ENCODE measurements around the gene DDX46. TPM values are rescaled to one million over a fixed set of nuclear protein-coding genes. Genes with fewer than 3 reads are reported as not detected.
"Not testable (repeated sequence)": the region's sequence is repeated elsewhere in the genome, so short reads cannot be mapped to it uniquely, and the experiment has no call there.

Gene DDX46
- total RNA-seq: 38.5 TPM

DNA sequence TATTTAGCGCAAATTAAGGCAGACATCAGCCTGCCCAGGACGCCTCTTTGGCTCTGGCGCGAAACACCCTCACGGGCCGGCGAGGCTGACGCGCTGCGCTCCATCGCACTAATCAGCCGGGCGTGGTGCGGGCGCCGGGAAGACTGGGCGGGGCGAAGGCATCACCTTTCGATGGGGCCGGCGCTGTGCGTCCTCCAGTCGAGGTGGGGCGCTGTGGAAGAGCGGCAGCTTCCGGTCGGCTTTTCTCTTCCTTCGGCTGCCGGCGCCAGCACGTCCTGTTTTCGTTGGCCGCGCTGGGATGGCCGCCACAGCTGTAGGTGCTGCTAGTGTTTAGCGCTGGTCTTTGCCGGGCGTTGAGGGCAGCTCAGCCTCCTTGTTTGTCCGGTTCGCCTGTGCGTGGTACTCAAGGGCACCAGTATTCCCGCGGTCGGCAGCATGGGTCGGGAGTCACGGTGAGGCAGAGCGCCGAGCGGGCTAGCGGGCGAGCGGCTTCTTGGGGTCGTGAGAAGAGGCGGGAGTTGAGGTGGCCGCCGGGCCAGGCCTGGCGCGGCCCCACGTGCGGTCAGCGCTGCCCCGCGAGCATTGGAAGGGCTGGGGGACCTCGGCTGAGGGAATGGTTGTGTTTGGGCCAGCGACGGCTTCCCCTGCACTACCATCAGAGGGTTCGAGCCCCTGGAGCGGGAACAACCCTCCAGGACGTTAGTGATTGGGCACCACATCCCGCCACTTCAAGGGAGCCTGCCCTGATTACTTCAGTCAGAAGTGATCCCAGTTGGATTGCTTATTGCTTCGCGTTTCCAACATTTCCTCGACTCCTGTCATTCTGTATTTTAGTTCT lies at the start of gene DDX46:
TSS of gene DDX46 (plus strand) at position 276 of the 838 bp plus-strand sequence. CDS start at position 436, 160 bp downstream.
- peak; percentile 88 for DNase-seq

DNA sequence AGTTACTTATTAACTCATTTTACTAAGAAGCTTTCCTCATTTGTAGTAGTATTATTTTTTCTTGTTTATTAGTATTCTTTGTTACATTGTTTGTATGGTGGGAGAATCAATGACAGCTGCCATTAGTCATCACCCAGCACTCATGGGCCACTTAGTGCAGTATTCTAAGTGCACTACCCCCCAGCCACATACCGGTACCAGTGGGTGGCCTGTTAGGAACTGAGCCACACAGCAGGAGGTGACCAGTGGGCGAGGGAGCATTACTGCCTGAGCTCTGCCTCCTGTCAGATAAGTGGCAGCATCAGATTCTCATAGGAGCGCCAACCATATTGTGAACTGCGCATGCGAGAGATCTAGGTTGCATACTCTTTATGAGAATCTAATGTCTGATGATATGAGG lies 44.5 kb upstream of the DDX46 start:
- DNase-seq: no peak

GRCh38 chr5:134714541-134714940 lies 44.0 kb upstream of the DDX46 start:
- DNase-seq: no peak

DNA sequence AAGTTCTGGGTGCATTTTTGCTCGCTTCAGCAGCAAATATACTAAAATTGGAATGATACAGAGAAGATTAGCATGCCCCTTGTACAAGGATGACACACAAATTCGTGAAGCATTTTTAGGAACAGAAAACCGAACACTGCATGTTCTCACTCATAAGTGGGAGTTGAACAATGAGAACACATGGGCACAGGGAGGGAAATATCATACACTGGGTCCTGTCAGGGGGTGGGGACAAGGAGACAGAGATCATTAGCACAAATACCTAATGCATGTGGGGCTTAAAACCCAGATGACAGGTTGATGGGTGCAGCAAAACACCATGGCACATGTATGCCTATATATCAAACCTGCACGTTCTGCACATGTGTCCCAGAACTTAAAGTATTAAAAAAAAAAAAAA lies 43.1 kb upstream of the DDX46 start:
- DNase-seq: not testable (repeated sequence)

DNA sequence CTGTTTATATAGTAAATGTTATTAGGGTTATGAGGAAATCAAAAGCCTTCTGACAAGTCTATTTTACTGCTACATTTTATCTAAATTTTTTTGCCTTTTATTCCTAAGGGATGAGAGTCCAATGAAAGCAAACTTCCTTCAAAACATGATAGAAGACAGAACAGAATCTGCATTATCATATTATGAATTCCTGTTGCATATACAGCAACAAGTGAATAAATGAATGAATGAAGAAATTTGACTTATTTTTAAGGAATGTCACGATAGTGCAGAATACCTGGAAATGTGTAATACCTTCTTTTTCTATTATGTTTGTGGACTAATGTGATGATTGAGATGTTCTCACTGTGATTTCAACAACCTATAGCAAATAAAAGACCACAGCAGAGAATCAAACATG lies 33.7 kb upstream of the DDX46 start:
- DNase-seq: no peak

- DNase-seq: no peak
These were observed 25.8 kb upstream of the DDX46 start for GRCh38 chr5:134732819-134733218.

- no peak for DNase-seq
These were observed 23.3 kb upstream of the DDX46 start for GRCh38 chr5:134735243-134735642.

GRCh38 chr5:134736173-134736812 lies 22.3 kb upstream of the DDX46 start:
- no peak for DNase-seq

GRCh38 chr5:134738133-134738962 lies 20.2 kb upstream of the DDX46 start, which contains the start of gene CAMLG:
Gene CAMLG, plus strand, starts transcription at chr5:134738548. Its CDS starts 73 bp downstream, at chr5:134738621.
- DNase-seq: peak; percentile 96

GRCh38 chr5:134738963-134739661 lies 19.5 kb upstream of the DDX46 start:
- DNase-seq: no peak

- no peak for DNase-seq
These were observed 17.5 kb upstream of the DDX46 start for GRCh38 chr5:134741052-134741451.

DNA sequence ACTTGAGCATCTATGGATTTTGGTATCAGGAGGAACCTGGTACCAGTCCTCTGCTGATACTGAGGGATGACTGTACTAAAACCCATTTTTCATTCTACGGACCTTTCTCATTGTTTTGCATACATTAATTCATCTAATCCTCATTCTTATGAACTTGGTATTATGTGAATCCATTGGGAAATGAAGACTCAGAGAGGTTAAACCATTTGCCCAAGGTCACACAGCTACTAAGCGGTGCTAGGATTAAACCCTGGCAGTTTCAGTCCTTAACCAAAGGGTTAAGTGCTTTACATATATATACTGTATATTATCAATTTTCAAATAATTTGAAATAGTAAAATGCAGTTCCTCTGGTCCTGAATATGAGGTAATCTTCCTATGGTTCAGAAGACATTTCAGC lies 16.4 kb upstream of the DDX46 start:
- DNase-seq: no peak

DNA sequence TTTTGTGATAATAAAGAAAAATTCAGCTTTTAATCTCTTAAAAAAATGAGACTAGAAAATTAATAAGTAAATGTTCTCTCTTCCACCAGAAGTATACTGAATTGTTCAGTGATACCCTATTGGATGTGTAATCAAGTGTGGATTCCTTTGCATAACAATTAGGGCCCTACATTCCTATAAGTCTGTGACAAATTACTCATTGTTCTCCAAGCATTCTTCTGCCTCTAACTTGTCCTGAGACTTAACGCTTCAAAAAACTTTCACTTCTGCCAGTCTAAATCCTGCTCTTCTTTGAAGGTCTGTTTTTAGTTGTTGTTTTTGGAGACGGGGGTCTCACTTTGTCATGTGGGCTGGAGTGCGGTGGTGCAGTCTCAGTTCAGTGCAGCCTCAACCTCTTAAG lies 9.2 kb upstream of the DDX46 start:
- no peak for DNase-seq

DNA sequence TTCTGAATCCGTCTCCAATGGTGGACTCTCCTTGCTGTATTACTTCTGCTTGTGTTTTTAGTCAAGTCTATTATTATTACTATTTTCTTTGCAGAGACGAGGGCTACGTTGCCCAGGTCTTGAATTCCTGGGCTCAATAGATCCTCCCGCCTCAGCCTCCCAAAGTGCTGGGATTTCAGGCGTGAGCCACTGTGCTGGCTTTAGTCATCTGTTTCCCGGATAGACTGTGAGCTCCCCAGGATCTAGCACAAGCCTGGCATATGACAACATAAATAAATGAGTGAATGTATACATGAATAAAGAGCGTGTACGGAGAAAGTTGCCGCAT lies 439 bp upstream of the DDX46 start:
- DNase-seq: no peak

GRCh38 chr5:134767528-134768291 lies 9.1 kb downstream of the DDX46 start:
- not testable (repeated sequence) for DNase-seq

DNA sequence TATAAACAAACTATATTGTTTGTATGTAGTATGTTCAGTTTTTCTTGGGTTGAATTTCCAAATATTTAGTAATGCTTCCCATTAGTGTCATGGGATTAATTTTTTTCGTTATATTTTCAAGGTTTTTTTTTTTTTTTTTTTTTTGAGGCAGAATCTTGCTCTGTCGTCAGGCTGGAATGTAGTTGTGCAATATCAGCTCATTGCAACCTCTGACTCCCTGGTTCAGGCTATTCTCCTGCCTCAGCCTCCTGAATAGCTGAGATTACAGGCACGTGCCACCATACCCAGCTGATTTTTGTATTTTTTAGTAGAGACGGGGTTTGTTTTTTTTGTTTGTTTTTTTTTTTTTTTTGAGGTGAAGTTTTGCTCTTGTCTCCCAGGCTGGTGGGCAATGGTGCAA lies 10.6 kb downstream of the DDX46 start:
- DNase-seq: no peak

DNA sequence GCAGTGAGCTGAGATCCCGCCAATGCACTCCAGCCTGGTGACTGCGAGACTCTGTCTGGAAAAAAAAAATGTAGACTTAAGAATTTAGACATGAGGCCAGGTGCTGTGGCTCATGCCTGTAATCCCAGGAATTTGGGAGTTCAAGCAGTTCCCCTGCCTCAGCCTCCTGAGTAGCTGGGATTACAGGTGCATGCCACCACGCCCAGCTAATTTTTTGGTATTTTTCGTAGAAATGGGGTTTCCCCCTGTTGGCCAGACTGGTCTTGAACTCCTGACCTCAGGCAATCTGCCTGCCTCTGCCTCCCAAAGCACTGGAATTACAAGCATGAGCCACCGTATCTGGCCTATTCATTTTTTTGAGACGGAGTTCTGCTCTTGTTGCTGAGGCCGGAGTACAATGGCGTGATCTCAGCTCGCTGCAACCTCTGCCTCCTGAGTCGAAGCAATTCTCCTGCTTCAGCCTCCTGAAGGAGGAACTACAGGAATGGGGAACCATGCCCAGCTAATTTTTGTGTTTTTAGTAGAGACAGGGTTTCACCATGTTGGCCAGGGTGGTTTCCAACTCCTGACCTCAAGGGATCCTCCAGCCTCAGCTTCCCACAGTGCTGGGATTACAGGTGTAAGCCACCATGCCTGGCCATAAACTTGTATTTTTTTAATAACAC lies 14.0 kb downstream of the DDX46 start:
- no peak for DNase-seq

DNA sequence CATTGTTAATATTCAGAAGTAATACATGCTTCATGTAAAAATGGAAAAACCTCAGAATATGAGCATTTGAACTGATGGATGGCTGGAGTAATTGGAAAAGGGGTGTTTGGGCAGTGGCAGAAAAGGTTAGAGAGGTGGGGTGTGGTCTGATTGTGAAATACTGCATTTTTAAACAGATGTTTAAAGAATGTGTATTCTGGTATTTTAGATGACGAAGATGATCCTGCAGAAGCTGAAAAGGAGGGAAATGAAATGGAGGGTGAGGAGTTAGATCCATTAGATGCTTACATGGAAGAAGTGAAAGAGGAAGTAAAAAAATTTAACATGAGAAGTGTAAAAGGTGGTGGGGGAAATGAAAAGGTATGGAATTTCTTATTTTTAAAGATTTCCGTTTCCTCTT lies 18.8 kb downstream of the DDX46 start:
- DNase-seq: no peak

GRCh38 chr5:134784241-134784920 lies 25.8 kb downstream of the DDX46 start:
- no peak for DNase-seq

DNA sequence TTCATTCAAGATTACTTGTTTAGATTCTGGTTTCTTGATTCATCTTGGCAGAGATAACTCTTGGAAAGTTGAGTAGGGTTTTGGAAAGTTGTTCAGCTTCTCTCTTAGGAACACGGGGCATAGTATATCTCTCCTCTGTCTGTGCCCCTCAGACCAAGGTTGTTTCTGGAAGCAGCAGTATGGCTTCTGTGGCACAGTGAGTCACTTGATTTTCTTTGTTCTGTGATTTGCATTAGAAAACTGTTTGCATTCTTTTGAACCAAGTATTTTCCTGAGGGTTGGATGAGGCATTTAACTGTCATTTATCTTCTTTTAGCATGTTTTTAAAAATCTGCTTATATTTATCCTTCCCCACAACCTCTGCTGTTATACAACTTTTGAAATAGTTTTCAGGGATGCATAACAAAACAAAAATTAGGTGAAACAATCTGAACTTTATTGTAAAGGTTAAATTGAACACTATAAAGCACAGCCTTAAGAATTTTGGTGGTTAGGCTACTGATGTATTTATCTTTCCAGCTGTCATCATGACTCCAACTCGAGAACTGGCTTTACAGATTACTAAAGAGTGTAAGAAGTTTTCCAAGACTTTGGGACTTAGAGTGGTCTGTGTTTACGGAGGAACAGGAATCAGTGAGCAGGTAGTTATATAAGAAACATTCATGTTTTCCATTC lies 26.5 kb downstream of the DDX46 start:
- no peak for DNase-seq

All from occipital lobe (tissue), 2 donors.